GM04503 (cell line): ENCODE data around the gene PIK3R3.
A peak's percentile ranks its signal among the peaks of the same experiment; 100 is the strongest.
"Not testable (repeated sequence)": the region's sequence is repeated elsewhere in the genome, so short reads cannot be mapped to it uniquely, and the experiment has no call there.

Experiments used
- DNase-seq: peaks from one replicate; pipeline ENCODE4 v3.0.0-alpha.2; 2012; ENCODE audit warnings: low read depth

PIK3R3 gene

GRCh38 chr1:46065405-46065804, 67.0 kb downstream of the PIK3R3 start:
- no peak for DNase-seq

GRCh38 chr1:46064708-46065107, 67.7 kb downstream of the PIK3R3 start:
- DNase-seq, result no peak

- no peak for DNase-seq
Measured at GRCh38 chr1:46062651-46063319, 69.6 kb downstream of the PIK3R3 start.

GRCh38 chr1:46061146-46061545, 71.3 kb downstream of the PIK3R3 start:
- no peak for DNase-seq

GRCh38 chr1:46058936-46059335, 73.5 kb downstream of the PIK3R3 start:
- no peak for DNase-seq

DNA sequence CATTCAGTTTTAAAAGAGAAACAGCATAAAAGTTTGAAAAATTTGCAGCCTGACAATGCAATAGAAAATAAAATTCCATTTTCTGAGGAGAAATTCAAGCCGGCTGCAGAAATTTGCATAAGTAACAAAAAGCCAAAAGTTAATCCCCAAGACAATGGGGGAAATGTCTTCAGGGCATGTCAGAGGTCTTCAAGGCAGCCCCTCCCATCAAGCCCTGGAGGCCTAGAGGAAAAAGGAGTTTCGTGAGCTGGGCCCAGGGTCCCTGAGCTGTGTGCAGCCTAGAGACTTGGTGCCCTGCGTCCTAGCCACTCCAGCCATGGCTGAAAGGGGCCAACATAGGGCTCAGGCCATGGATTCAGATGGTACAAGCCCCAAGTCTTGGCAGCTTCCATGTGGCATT, 74.6 kb downstream of the PIK3R3 start:
- no peak for DNase-seq

DNA sequence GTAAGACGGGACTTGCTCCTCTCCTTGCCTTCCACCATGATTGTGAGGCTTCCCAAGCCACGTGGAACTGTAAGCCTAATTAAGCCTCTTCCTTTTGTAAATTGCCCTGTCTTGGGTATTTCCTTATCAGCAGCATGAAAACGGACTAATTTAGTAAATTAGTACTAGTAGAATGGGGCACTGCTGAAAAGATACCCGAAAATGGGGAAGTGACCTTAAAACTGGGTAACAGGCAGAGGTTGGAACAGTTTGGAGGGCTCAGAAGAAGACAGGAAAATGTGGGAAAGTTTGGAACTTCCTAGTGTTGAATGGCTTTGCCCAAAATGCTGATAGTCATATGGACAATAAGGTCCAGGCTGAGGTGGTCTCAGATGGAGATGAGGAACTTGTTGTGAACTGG, 75.2 kb downstream of the PIK3R3 start:
- not testable (repeated sequence) for DNase-seq

DNA sequence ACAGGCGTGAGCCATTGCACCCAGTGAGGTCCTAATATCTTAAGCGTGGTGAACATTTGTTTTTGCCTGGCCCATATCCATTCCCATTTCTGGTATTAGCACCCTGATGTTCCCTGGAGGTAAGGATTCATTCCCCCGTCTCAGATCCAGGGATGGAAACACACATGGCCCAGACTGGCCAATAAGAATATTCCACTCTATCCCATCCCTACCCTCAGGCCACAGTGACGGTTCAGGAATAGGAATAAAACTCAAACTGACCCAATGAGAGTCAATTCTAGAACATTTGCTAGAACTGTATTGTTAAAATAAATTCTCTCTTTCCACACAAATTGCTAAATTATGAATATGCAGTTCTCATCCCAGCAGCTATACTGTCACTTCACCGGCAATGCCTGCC, 76.1 kb downstream of the PIK3R3 start:
- DNase-seq, result no peak

DNA sequence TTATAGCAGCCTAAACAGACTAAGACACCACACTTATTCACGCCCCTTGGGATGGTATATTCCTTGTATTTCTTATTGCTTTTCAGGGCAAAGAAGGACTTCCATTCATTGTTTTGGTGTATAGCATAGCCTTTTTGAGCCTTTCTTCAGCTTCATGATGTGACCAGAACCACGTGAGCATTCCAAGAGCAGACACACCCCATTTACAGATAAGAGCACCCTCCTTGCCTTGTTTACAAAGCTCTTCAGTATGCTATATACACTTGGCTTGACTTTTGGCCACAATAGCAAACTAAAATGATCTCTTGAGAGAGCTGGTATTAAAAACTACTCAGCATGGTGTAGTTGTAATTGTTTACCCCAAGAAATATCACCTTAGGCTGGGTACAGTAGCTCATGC, 78.7 kb downstream of the PIK3R3 start:
- DNase-seq, result no peak

GRCh38 chr1:46044116-46044515, 88.3 kb downstream of the PIK3R3 start:
- DNase-seq, result no peak

- DNase-seq, result no peak
Measured at GRCh38 chr1:46043458-46044017, 88.9 kb downstream of the PIK3R3 start.

DNA sequence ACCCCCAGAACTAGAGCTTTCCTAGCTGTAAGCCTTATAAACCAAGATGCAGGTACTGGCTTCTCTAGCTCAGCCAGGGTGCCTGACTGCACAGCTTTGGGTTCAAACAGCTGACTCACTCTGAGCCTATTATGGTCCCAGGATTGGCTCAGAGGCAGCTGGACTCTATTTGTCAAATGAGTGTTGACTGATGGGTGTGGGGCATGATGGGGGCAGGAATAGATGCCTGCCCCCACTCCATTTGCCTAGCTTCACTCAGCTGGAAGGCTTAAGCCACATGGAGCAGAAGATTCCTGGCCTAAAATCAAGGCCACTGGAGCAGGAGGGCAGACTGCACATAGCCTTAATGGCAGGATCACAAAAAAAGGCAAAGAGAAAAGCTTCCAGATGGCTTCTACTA, 90.5 kb downstream of the PIK3R3 start:
- peak; percentile 16 for DNase-seq

GRCh38 chr1:46041551-46041950, 90.9 kb downstream of the PIK3R3 start:
- DNase-seq, result no peak

GRCh38 chr1:46039571-46040052, 92.8 kb downstream of the PIK3R3 start:
- DNase-seq, result peak; percentile 11

- peak; percentile 24 for DNase-seq
Measured at GRCh38 chr1:46036894-46037839, 95.3 kb downstream of the PIK3R3 start.

DNA sequence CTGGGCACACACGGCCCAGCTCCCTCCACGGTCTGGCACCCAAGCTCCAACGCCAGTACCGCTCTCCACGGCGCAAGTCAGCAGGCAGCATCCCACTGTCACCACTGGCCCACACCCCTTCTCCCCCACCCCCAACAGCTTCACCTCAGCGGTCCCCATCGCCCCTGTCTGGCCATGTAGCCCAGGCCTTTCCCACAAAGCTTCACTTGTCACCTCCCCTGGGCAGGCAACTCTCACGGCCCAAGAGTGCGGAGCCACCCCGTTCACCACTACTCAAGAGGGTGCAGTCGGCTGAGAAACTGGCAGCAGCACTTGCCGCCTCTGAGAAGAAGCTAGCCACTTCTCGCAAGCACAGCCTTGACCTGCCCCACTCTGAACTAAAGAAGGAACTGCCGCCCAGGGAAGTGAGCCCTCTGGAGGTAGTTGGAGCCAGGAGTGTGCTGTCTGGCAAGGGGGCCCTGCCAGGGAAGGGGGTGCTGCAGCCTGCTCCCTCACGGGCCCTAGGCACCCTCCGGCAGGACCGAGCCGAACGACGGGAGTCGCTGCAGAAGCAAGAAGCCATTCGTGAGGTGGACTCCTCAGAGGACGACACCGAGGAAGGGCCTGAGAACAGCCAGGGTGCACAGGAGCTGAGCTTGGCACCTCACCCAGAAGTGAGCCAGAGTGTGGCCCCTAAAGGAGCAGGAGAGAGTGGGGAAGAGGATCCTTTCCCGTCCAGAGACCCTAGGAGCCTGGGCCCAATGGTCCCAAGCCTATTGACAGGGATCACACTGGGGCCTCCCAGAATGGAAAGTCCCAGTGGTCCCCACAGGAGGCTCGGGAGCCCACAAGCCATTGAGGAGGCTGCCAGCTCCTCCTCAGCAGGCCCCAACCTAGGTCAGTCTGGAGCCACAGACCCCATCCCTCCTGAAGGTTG, 97.6 kb downstream of the PIK3R3 start:
- DNase-seq, result no peak

DNA sequence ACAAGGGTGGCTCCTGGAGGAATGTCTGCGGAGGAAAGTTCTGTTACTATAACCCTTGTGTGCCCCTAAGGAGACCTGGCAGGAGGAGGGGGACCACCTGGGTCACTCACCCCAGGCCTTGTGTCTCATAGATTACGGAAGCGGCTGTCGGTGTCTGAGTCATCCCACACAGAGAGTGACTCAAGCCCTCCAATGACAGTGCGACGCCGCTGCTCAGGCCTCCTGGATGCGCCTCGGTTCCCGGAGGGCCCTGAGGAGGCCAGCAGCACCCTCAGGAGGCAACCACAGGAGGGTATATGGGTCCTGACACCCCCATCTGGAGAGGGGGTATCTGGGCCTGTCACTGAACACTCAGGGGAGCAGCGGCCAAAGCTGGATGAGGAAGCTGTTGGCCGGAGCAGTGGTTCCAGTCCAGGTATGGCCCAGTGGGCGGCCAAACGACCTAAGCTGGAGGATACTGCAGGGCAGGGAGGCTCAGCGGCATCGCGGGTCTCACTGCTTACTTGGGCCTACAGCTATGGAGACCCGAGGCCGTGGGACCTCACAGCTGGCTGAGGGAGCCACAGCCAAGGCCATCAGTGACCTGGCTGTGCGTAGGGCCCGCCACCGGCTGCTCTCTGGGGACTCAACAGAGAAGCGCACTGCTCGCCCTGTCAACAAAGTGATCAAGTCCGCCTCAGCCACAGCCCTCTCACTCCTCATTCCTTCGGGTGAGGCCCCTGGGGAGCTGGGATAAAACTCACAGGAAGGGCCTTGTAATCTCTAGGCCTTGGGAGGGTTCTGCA, 101.4 kb downstream of the PIK3R3 start:
- no peak for DNase-seq

GRCh38 chr1:46030074-46030870, 102.2 kb downstream of the PIK3R3 start:
- DNase-seq, result no peak

- DNase-seq, result no peak
Measured at GRCh38 chr1:46027788-46028573, 104.4 kb downstream of the PIK3R3 start.
